ENCODE results near the gene CSDE1. TPM values are rescaled to one million over a fixed set of nuclear protein-coding genes. Genes with fewer than 3 reads are reported as not detected.

The CSDE1 gene
- total and polyA plus RNA-seq, 2 donors (not counting 3 experiments of a cell fraction or from before 2014, with no cell fraction given), result 129 to 492 TPM

- Histone ChIP-seq H3K4me2 (ENCODE audit: insufficient read depth, low read length) (no peak overlapping the region), H2AFZ (ENCODE audit: low read depth, low read length) (no peak overlapping the region), H3K79me2 (ENCODE audit: control insufficient read depth, insufficient read depth, low read length) (peaks cover 6% of the 10 kb centered on the region), H3K9me1 (replicated peaks; ENCODE audit: control insufficient read depth, extremely low read depth, insufficient read depth, low read length) (no peaks in the 10 kb centered on the region), H4K20me1 (replicated peaks; ENCODE audit: control insufficient read depth, extremely low read depth, insufficient read depth, low read length) (peaks cover 3% of the 10 kb centered on the region), H3K9ac (replicated peaks; ENCODE audit: extremely low read depth, insufficient read depth, low read length) (no peak overlapping the region), H3K27ac (ENCODE audit: insufficient read depth, low read depth, low read length) (no peak overlapping the region), H3K4me1 (ENCODE audit: control insufficient read depth, extremely low read depth, insufficient read depth, low read length) (no peaks in the 10 kb centered on the region), H3K27me3 (ENCODE audit: control insufficient read depth in 2 of 2, insufficient read depth in 2 of 2, low read length in 2 of 2) (no peaks in the 10 kb centered on the region), H3K4me3 (replicated peaks in 1 of 3; ENCODE audit: insufficient read depth in 1 of 3, low read depth in 1 of 3, low read length in 3 of 3) (no peak overlapping the region), H3K36me3 (ENCODE audit: control insufficient read depth in 2 of 2, extremely low read depth in 1 of 2, insufficient read depth in 2 of 2, low read length in 2 of 2) (peaks cover 39 to 40% of the 10 kb centered on the region in 2 experiments), H3K9me3 (replicated peaks; ENCODE audit: control insufficient read depth, insufficient read depth, low read length) (no peaks in the 10 kb centered on the region)
- no peak for TF ChIP-seq MAX (IDR thresholded peaks at IDR 0.05; ENCODE audit: insufficient read depth, insufficient read length)
- TF ChIP-seq POLR2AphosphoS5 (IDR thresholded peaks at IDR 0.05; ENCODE audit: insufficient read depth, low read depth, low read length), result no peak
- no peak for TF ChIP-seq EZH2 (IDR thresholded peaks at IDR 0.05; ENCODE audit: borderline replicate concordance, low read depth, low read length, severe bottlenecking)
- no peak for TF ChIP-seq FOS (IDR thresholded peaks at IDR 0.05; ENCODE audit: borderline replicate concordance, insufficient read depth, low read length)
- no peak for TF ChIP-seq CTCF (IDR thresholded peaks at IDR 0.05; ENCODE audit: extremely low read depth in 1 of 2, insufficient read depth in 1 of 2, low read depth in 1 of 2, low read length in 2 of 2)
- TF ChIP-seq MYC (IDR thresholded peaks at IDR 0.05; ENCODE audit: low read depth, low read length), result no peak
- no peak for TF ChIP-seq GATA2 (IDR thresholded peaks at IDR 0.05; ENCODE audit: insufficient read depth, insufficient read length, low read depth, low read length)
- TF ChIP-seq JUN (IDR thresholded peaks at IDR 0.05; ENCODE audit: borderline replicate concordance, insufficient read depth, insufficient read length, low read depth), result no peak
- ChIA-PET POLR2A (no interaction called here), CTCF (no interaction called here)
- no peak for FAIRE-seq
- dilution Hi-C loops (cut with MboI; ENCODE audit: extremely low pct_ligation_motif_present, low sequenced_read_pairs), result no loop called here
- intact Hi-C loops (cut with micrococcal nuclease), result no loop called here
- no TSS peak for BruUV-seq (replicated peaks)
- no peak for DNase-seq (ENCODE audit: low read depth, low spot score)
Observed at GRCh38 chr1:114723457-114723856, 34.3 kb downstream of the CSDE1 start.

Measured in endothelial cell of umbilical vein (primary cell).